ENCODE measurements around the gene PILRA.
"Not testable (repeated sequence)": the region's sequence is repeated elsewhere in the genome, so short reads cannot be mapped to it uniquely, and the experiment has no call there.

The PILRA gene

DNA sequence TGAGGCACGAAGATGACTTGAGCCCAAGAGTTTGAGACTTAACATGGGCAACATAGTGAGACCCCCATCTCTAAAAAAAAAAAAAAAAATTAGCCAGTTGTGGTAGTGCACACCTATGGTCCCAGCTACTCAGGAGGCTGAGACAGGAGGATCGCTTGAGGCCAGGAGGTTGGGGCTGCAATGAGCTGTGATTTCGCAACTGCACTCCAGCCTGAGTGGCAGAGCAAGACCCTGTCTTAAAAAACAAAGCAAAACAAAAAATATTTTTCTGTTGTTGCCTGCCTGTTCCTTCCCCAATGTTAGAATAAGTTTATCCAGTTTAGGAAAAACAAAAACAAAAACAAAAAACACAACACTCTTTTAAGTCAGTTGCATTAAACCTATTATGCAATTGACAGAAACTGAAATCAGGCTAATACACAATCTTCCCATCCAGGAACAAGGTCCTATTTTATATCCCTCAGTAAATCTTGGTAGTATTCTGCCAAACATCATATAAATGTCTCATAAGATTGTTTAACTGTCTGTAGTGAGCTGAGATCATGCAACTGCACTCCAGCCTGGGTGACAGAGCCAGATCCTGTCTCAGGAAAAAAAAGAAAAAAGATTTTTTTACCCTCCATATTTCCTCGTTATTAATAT is 4.9 kb downstream of the PILRA start:
- no peak for FAIRE-seq
- DNase-seq (ENCODE audit: low spot score), result no peak

DNA sequence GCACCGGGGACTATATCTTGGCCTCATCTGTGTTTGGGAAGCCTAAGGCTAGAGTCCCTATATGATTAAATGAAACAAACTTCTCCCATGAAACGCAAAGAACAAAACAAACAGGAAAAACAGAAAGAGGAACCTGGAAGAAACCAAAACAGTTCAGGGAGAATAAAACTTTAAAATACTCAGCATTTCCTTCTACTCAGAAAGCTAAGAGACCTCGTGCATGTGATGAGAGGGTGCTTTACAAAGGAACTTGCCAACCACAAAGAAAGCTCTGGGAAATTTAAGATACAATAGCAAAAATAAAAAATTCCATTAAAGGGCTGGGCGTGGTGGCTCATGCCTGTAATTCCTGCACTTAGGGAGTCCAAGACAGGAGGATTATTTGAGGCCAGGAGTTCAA is 6.9 kb downstream of the PILRA start:
- FAIRE-seq (no peak), DNase-seq (ENCODE audit: low spot score) (no peak)

DNA sequence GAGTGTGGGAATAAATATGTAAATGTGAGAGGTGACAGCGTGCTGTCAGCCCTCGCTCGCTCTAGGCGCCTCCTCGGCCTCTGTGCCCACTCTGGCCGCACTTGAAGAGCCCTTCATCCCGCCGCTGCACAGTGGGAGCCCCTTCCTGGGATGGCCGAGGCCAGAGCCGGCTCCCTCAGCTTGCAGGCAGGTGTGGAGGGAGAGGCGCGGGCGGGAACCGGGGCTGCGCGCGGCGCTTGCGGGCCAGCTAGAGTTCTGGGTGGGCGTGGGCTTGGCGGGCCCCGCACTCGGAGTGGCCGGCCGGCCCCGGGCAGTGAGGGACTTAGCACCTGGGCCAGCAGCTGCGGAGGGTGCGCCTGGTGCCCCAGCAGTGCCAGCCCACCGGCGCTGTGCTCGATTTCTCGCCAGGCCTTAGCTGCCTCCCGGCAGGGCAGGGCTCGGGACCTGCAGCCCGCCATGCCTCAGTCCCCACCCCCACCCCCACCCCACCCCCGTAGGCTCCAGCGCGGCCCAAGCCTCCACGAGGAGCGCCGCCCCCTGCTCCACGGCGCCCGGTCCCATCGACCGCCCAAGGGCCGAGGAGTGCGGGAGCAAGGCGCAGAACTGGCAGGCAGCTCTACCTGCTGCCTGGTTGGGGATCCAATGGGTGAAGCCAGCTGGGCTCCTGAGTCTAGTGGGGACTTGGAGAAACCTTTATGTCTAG is 8.4 kb downstream of the PILRA start:
- not testable (repeated sequence) for FAIRE-seq; DNase-seq (ENCODE audit: low spot score)

DNA sequence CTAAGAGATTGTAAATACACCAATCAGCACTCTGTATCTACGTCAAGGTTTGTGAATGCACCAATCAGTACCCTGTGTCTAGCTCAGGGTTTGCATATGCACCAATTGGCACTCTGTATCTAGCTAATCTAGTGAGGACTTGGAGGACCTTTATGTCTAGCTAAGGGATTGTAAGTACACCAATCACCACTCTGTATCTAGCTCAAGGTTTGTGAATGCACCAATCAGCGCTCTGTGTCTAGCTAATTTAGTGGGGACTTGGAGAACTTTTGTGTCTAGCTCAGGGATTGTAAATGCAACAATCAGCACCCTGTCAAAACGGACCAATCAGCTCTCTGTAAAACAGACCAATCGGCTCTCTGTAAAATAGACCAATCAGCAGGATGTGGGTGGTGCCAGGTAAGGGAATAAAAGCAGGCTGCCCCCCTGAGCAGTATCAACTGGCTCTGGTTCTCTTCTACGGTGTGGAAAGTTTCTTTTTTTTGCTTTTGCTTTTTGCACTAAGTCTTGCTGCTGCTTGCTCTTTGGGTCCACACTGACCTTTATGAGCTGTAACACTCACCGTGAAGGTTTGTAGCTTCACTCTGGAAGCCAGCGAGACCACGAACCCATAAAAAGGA is 9.1 kb downstream of the PILRA start:
- FAIRE-seq, result not testable (repeated sequence)

DNA sequence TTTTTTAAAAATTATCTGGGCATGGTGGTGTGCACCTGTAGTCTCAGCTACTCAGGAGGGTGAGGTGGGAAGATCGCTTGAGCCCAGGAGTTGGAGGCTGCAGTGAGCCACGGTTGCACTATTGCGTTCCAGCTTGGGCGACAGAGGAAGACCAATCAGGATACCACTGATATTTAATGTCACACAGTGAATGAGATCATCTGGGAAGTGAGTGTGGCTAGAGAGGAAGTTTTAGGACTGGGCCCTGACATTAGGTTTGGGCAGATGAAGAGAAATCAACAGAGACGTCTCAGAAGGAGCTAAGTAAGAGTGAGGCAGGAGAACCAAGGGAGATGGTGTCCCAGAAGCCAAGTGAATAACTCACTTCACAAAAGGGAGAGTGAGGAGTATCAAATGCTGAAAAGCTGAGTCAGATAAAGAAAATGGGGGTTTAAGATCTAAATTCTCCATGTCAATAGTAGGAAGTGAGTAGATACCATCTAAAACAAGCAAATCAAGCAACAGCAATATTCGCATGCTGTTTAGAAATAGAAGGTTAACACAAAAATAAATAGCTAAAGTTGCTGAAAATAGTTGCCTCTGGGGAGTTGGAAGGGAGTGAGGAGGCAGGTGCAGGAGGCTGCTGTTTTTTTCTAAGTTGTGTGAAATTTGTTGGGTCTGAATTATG is 11.5 kb downstream of the PILRA start:
- no peak for FAIRE-seq

More for the DNA sequence above, 9.1 kb downstream of the PILRA start:
- DNase-seq (ENCODE audit: low spot score), result not testable (repeated sequence)

DNA sequence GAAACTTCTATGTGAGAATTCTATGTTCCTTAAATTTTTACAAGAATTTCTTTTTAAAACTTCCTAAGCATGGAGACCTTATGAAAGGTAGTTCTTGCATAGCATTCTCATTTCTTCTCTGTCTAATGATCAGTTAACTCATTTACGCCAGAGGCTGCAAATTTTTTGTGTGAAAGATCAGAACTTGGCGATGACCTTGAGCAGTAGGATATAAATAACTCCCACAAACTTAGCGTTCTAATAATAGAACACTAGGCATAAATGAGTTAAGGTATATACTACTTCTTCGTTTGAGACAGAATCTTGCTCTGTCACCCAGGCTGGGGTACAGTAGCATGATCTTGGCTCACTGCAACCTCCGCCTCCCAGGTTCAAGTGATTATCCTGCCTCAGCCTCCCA is 13.7 kb downstream of the PILRA start:
- FAIRE-seq, result no peak
- no peak for DNase-seq (ENCODE audit: low spot score)

More for the DNA sequence above, 11.5 kb downstream of the PILRA start:
- DNase-seq (ENCODE audit: low spot score), result no peak

DNA sequence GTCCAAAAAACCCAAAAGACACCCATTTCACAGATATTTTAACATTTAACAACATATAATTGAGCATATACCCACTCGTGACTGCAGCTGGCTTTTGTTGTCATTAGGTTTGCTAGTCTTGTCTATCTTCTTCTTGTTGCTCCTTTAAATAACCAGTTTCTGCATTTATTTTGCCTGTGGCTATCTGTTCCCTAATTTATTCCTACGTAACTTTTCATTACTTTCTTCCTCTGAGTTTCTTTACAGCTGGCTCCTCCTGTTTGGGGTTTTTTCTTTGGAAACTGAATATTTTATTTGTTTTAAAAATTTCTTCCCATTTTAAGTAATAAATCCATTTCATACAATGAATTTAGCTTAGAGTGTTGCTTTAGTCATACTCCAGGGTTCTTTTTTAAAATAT is 14.4 kb downstream of the PILRA start:
- FAIRE-seq, result no peak
- DNase-seq (ENCODE audit: low spot score), result no peak

DNA sequence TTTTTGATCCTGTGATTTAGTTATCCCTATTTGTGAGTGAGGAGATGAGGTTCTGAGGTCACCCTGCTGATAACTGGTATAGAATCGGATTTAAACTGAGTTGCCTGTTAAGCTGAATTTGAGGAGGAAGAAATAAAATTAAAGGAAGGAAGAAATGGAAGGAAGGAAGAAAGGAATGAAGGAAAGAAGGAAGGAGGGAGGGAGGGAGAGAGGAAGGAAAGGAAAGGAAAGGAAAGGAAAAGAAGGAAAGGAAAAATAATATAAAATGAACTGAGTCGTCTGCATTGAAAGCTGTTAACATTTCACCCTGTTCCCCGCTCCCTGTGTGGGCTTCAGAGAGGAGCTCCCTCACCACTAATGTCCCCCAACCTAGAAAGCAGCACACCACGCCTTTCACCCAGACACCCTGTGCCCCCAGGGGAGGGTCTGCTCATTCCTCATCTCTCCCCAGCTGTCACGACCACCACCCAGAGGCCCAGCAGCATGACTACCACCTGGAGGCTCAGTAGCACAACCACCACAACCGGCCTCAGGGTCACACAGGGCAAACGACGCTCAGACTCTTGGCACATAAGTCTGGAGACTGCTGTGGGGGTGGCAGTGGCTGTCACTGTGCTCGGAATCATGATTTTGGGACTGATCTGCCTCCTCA is 16.3 kb downstream of the PILRA start:
- no peak for FAIRE-seq

DNA sequence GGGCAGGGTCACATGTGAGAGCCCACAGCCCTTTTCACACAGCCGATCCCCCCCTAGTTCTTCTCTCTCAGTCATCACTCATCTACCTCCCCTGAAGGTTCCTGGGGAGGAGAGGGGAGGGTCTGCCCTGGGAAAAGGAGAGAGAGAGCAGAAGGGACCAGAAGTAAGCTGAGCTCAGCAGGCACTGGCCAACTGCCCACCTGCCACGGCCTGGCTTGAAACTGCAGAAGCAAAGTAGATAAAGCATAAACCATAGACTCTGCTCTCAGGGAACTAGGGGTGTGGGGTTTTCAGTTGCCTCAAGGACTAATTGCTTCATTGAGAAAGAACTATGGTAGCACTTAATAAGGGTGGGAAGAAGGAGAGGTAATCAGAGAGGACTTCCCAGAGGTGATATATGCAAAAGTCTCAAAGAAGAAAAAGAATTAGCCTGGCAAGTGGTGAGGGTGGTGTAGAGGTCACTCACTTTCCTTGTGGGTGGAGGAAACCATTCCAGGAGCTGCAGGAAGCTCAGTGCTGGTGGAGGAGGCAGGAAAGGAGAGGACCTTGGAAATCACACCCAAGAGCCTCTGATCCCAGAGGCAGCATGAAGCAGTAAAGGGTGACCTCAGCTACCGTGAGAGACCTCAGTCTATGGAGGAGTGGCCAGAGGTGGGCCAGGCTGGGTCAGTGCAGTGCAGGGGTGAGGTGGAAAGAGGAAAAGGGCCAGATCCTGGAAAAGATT is 17.2 kb downstream of the PILRA start:
- no peak for DNase-seq (ENCODE audit: low spot score)
- FAIRE-seq, result no peak

More for the DNA sequence above, 16.3 kb downstream of the PILRA start:
- DNase-seq (ENCODE audit: low spot score), result no peak

DNA sequence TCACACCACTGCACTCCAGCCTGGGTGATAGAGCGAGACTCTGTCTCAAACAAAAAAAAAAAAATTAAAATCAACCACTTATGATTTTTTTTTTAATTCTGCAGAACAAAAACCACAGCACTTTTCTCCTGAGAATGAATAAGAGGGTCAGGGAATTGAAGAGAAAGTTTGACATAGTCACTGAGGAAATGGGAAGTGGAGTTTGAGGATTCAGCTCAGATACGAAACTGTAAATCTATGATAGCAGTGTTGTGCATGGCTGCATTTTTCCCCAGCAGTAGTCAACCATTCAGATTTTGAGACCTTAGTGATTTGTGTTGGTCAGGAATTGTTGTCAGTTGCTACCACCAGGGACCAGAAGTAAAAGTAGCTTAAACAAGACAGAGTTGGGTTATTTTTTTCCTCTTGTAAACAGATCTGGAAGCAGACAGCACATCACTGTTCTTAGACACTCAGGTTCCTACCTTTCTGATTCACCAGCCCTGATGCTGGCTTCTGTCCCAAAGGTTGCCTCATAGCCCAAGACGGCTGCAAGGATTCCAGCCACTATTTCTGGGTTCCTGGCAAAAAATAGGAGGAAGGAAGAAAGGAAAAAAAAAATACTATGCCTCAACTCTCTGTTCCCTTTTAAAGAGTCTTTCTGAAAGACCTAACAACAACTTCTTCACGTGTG is 20.1 kb downstream of the PILRA start:
- no peak for FAIRE-seq
- DNase-seq (ENCODE audit: low spot score), result no peak

DNA sequence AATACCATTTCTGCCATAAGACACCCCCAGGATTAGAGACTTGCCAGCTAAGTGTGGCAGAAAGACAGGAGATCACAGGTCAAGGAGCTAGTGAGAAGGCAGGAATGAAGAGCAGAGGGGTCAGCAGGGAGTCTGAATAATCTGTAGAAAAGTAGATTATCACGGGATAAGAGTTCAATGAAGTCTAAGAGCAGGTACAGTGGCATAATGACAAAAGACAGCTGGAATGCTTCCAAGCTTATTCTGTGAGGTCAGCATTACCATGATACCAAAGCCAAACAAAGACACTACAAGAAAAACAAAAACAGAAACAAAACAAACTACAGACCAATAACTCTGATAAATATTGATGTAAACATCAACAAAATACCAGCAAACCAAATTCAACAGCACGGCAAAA is 20.8 kb downstream of the PILRA start:
- DNase-seq (ENCODE audit: low spot score), result no peak
- no peak for FAIRE-seq

DNA sequence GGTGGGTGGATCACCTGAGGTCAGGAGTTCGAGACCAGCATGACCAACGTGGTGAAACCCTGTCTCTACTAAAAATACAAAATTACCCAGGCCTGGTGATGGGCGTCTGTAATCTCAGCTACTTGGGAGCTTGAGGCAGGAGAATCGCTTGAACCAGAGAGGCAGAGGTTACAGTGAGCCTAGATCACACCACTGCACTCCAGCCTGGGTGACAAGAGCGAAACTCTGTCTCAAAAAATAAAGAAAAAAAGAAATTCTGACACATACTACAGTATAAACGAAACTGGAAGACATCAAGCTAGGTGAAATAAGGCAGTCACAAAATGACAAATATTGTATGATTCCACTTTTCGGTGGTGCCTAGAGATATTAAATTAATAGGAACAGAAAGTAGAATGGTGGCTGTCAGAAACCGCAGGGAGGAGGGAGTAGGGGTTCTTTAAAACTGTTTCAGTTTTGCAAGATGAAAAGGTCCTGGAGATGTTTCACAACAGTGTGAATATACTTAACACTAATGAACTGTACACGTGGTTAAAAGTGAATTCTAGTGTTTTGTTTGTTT is 23.2 kb downstream of the PILRA start:
- FAIRE-seq (no peak), DNase-seq (ENCODE audit: low spot score) (no peak)

DNA sequence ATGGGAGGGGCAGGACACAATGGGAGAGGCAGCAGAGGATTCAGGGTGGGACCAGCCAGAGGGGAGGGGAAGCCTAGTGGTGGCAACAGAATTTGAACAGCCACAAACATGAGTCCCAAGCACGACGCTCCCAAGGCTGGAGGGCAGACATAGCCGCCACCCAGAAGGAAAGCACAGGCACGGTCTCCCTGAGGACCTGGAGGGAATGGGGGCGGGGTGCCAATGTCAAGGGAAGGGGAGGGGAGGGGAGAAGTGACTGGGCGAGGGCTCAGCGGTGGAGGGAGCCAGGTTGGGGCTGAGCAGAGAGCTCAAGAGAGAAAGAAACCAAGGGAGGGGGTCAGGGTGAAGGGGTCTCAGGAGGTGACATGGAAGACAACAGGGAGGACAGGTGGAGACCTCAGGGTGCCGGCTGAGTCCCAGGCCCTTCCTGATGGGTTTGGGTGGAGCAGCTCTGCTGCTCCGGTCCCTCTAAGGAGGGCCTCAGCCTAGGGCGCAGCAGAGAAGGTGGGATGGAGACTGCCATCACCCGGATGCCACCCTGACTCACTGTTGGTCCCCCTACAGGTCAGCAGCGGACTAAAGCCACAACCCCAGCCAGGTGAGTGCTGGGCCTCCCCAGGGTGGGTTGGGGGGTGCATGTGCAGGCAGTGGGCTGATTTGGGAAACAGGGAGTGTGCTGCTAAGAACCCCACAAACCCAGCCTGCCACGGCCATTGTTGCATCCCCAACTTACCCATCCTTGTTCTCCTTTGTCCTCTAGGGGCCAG is 24.2 kb downstream of the PILRA start:
- no peak for DNase-seq (ENCODE audit: low spot score)
- no peak for FAIRE-seq

DNA sequence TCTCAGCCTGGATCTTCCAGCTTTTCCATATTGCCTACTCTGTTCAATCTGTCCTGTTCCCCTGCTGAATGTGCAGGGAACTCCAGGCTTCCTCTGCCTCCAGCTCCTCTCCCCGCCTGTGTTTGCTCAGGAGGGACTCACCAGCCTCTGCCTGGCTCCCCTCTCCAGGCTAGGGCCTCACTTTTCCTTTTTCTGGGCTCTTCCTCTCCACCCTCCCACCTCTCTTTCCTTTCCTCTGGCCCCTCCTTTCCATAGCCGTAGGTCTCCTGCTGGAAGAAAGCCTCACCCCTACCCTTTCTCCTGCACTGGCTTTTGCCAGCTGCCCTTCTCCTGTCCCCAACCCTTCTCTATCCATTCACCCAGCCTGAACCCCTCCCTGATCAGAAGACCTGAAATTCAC is 25.0 kb downstream of the PILRA start:
- FAIRE-seq, result no peak

DNA sequence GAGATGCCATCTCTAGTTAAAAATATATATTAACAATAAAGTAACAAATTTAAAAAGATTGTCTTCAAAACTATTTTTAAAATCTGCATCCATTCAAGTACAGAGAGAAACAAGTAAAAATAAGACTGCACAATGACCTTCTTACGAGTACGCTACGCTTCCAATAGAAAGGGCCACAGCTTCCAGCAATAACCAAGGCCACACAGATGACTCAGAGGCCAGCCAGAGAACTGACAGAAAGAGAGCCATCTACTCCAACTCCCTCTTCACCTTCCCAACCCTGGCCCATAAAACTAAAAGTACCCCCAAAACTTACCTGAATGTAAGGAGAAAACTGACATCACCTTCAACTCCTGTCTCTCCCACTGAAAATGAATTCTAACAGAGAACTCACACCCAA is 26.8 kb downstream of the PILRA start:
- DNase-seq (ENCODE audit: low spot score) (no peak), FAIRE-seq (no peak)

More for the DNA sequence above, 25.0 kb downstream of the PILRA start:
- DNase-seq (ENCODE audit: low spot score), result no peak

DNA sequence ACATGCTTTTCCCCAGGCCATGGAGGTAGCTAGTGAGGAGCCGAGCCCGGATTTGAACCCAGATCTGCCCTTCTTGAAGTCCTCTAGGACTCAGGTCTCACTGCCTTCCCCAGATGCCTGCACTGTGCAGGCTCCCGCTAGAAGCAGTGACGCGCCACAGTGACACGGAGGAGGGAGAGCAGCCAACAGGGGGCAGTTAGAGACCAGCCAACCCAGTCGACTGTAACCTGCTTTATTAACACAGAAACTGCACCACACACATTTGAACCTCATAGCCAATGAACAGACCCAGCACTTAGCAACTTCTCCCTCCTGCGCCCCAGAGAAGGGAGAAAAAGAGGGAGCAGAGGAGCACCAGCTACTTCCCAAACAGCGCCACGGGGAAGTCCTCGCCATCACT is 27.4 kb downstream of the PILRA start:
- no peak for FAIRE-seq

DNA sequence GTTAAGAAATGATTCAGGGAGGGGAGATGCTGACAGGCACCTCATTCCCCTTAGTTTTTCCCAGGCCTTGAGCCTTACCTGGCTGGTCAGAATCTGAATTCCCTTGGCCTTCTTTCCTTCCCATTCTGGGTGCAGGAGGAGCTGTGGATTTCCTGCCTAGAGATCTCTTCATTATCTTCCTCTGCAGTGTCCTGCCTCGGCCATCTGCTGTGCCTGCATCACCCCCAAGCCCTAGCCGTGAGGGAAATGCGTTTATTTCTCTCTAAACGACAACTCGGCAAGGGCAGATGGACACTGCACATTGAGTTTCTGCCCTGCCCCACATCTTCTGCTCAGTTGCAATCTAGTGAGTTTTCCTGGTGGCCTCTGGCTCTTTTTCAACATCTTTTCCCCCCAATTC is 28.5 kb downstream of the PILRA start:
- FAIRE-seq, result no peak
- no peak for DNase-seq (ENCODE audit: low spot score)

More for the DNA sequence above, 27.4 kb downstream of the PILRA start:
- no peak for DNase-seq (ENCODE audit: low spot score)

DNA sequence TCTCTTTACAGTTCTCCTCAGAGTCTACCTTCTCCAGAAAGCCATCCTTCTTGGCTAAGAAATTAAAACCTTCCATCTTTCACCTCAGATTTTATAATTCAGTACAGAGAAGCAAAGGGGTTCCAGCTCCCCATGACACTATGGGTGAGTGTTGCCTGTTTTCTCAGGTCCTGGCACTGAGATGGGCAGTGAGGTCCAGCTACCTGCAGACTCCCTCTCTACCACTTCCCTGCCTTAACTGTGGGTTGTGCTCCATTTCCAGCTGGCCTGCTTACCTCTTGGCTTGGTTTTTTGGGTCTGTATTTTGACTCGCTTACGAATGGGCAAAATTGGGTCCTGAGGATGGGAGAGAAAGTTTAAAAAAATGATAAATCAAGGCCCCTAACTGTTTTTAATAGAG is 29.0 kb downstream of the PILRA start:
- FAIRE-seq (no peak), DNase-seq (ENCODE audit: low spot score) (no peak)

DNA sequence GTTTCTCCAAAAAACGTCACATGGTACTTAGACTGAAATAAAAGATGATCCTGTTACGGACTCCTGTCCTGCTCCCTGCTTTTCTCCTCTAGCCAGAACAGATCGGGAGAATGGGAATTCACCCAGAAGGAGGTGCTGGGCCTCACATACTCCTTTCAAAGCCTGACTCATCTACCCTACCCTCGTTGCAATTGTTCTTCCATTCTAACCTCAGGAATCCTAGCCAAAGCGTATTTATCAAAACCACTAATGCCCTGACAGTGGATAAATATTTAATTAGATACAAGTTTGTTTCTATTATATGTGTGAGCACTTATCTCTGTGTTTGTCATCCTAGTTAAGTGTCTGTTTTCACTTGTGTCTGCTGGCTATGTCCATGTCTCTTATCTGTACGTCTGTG is 33.5 kb downstream of the PILRA start:
- DNase-seq (ENCODE audit: low spot score), result no peak

More for the DNA sequence above, 33.5 kb downstream of the PILRA start:
- no peak for FAIRE-seq
